GM19372 (cell line): ENCODE data around the gene DISP3.

Experiments used
- ATAC-seq: cut with Tn5 transposase; IDR thresholded peaks from one replicate; pipeline ENCODE4 v1.9.1; 2021; ENCODE audit warnings: mild to moderate bottlenecking, low read depth, moderate library complexity; ENCODE audit not compliant: unreplicated experiment

DISP3 gene

DNA sequence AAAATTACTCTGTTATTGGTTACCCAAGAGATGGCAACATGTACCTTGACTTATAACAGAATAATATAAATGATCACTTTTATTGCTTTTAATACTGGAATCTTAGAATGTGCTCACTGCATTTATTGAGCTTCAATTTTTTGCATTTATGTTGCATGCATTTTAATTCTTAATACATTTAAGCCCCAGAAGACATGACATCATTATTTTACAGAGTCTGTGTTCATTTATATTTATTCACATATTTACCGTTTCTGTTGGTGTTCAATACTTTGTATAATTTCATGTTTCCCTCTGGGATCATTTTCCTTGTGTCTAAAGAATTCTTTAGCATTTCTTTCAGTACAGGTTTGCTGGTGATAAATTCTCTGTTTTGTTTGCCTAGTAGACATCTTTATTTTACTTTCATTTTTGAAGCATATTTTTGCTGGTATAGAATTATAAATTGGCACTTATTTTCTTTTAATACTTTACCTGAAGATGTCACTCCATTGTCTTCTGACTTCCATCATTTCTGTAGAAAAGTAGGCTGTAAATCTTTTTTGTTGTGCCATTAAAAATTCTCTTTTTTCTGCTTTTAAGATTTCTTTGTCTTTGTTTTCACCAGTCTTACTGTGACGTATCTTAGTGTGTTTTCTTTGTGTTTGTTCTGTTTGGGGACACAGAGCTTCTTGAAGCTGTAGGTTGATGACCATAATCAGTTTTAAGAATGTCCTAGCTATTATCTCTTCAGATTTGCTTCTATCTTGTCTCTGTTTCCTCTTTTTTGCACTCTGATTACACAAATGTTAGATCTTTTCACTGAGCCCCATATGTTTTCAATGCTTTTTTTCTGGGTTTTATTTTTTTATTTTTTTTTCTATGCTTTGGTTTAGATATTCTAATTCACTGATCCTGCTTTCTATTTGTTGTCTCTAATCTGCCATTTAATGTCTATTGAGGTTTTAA lies 26.9 kb downstream of the DISP3 start:
- ATAC-seq: no peak

DNA sequence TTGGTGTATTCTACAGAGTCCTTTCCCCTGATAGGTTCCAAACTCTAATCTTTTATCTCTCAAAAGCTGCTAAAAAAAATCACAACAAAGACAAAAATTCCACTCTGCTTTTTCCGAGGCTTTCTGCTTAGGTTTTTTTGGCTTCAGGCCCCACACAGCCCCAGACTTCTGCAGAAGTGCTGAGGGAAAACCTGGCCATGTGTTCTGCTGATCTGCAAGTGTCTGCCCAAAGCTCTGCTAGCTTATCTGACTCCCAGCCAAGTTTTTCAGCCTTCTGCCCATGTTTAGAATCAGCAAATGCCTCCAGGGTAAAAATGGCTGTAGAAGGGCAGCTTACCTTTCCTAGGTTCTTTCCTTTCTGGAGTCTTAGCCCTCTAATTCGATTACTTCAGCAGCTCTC lies 28.4 kb downstream of the DISP3 start:
- no peak for ATAC-seq

DNA sequence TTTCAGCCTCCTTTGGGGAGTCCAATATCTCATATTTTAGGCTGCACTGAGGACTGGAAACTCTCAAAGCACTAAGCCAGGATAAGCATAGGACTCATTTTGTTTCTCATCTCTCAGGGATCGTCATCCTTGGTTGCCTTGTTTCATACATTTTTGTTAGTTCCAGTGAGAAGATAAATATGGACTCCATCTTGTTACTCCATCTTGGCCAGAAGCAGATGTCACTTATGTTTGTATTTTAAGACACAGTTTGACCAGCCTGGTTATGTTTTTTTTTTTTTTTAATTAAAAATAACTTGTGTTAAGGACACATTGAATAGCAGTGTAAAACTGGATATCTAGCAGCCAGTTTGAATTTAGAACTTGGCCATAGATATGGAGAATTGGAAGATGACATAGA lies 34.7 kb downstream of the DISP3 start:
- no peak for ATAC-seq

DNA sequence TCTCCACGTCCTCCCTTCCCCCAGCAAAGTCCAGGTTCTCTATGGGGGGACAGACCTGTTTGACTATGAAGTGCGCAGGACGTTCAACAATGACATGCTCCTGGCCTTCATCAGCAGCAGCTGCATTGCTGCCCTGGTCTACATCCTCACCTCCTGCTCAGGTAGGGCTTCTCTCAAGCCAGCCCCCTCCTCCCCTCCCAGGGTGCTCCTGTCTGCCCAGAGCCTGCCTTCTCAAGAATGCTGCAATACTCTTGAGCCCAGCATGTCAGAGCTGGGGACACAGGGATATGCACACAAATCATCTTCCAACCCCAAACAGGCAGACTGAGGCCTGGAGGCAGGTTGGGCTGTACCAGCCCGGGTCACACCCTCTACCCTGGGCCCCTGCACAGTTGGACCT lies 35.4 kb downstream of the DISP3 start:
- ATAC-seq: no peak

DNA sequence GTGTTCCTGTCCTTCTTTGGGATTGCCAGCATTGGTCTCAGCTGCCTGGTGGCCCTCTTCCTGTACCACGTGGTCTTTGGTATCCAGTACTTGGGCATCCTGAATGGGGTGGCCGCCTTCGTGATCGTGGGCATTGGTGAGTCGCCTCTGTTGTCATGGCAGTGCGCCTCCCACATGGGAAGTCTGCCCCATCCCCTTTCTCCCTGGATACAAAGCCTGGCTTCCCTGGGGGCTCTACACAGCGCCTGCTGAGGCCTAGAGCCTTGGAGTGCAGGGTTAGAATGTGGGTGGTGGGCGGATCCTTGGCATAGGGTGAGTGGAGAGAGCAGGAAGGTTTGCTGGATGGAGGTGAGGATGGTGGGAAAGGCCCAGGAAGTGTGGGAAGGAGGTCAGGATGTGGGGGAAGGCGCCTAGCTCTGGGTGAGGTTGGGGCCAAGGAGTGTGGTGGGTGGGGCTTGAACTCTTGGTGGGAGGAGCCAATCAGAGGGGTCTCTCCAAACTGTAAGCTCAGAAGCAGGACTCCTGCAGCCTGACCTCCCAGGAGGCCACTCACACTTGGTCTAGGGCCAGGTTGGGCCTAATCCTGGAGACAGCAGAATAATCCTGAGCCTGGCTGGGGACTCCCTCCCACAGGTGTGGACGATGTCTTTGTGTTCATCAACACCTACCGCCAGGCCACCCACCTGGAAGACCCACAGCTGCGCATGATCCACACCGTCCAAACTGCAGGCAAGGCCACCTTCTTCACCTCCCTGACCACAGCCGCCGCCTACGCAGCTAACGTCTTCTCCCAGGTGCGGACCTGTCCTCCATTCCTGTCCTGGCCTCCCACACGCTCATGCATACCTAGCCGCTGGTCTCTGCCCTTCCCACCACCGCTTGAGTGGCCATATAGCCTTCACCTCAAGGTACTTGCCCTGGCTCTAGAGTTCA lies 36.7 kb downstream of the DISP3 start:
- ATAC-seq: no peak

DNA sequence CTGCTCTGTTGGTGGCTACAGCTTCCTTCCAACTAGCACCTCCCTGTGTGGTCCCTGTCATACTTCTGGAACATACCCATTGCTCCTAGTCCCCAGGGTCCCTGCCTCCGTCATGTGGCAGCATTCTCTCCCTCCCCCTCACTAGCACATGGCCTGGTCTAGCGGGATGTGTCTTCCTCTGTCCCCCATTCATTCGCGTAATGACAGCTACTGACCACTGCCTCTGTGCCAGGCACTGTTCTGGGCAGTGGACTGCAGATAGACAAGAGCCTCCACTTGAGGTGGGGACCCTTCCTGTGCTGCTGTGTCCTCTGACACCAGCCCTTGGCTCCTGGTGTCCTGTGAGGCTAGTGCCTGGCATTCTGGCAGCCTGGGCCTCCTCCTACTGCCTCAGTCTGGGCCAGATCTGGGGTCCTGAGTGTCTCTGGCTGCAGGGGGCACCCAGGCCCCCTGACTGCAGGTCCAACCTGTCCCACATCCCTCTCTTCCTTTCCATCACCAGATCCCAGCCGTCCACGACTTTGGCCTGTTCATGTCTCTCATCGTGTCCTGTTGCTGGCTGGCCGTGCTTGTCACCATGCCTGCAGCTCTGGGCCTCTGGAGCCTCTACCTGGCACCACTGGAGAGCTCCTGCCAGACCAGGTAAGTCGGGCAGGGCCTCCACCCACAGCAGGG lies 38.1 kb downstream of the DISP3 start:
- no peak for ATAC-seq

DNA sequence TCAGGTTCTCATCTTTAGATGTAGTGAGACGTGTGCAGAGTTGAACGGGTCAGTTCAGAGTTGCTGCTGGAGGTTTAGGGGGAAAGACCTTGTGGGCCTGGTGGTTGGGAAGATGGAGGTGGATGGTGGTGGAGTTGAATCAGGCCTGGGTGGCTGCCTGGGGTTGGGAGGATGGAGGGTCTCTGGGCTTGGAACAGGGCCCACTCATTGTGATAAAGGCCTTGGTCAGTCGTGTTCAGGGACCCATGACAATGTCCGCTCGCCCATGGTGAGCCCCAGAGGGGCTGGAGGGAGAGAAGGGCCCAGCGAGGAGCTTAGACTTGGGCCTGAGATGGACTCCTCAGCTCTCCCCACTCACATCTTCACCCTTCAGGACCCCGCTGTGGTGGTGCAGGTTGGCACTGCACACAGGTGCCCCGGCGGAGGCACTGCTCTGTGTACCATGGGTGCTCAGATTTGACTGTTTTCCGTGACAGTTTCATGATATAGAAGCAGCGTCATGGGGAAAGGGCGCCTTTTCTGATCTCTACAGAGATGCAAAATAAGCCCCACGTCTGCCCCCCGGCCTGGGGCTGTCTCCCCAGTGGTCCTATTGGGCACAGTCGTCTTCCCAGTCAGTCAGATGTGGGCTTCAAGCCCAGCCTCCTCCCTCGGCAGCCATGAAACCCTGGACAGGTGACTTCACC lies 39.2 kb downstream of the DISP3 start:
- no peak for ATAC-seq

DNA sequence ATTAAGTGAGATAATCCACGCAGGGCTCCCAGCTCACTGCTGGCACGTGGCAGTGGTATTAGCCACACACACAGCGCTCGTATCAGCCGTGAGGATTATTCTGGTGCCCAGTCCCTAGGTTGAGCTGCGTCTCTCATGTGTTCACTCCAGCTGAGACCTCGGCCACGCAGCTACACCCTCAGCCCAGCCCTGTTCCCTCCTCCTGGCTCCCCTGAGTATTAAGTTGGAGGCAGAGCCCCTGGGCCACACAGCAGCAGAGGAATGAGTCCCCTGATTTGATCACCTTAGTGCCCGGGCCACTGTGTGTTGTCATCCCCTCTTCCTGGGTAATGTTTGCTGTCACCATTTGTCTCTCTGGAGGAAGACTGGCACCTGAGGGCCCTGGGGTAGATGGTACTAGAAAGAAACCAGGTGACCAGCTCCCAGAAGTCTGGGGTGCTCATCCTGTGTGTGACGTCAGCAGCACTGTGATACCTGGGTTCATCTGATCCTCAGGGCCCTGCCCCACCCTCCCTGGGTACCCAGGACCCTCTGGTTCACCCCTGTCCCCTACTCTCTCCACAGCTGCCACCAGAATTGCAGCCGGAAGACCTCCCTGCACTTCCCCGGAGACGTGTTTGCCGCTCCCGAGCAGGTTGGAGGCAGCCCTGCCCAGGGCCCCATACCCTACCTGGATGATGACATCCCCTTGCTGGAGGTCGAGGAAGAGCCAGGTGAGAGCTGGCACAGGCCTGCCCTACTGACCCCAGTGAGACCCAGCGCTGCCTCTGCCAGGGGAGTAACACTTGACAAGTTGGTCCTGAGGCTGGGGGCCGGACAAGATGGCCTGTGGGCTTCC lies 40.1 kb downstream of the DISP3 start:
- no peak for ATAC-seq

DNA sequence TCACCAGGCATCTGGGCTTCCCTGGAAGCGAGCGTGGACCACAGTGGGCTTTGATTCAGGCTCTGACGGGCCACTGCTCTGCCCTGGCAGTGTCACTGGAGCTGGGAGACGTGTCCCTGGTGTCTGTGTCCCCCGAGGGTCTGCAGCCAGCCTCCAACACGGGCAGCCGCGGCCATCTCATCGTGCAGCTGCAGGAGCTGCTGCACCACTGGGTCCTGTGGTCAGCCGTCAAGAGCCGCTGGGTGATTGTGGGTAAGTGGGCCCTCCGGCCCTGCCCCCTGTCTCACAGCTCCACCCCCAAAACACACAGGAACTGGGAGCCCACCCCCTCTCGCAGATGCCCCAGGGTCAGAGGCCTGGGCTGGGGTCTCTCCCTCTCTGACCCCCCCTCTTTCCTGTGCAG lies 40.7 kb downstream of the DISP3 start:
- ATAC-seq: no peak

DNA sequence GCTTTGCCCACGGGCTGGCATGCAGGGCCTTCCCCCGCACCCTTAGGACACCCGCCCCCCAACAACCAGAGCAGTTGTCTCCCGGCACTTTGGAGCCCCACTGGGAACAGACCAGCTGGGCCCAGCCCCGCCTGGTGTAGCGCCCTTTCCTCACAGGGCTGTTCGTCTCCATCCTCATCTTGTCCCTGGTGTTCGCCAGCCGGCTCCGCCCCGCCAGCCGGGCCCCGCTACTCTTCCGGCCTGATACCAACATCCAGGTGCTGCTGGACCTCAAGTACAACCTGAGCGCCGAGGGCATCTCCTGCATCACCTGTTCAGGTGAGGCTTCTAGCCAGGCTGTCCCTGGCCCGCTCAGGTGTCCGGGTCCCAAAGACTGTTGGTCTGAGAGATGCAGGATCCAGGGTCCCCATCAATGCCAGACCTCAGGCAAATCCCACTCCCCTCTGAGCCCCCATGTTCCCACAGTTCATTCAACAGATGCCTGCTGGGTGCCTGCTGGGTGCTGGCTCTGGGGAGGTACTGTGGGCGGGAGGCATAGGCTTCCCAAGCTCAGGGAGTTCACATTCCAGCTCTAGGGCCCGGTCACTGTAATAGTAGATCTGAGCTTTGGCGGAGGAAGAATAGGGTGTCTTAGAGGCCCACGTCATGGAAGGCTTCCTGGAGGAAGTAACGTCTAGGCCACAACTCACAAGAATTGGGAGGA lies 41.7 kb downstream of the DISP3 start:
- ATAC-seq: no peak

DNA sequence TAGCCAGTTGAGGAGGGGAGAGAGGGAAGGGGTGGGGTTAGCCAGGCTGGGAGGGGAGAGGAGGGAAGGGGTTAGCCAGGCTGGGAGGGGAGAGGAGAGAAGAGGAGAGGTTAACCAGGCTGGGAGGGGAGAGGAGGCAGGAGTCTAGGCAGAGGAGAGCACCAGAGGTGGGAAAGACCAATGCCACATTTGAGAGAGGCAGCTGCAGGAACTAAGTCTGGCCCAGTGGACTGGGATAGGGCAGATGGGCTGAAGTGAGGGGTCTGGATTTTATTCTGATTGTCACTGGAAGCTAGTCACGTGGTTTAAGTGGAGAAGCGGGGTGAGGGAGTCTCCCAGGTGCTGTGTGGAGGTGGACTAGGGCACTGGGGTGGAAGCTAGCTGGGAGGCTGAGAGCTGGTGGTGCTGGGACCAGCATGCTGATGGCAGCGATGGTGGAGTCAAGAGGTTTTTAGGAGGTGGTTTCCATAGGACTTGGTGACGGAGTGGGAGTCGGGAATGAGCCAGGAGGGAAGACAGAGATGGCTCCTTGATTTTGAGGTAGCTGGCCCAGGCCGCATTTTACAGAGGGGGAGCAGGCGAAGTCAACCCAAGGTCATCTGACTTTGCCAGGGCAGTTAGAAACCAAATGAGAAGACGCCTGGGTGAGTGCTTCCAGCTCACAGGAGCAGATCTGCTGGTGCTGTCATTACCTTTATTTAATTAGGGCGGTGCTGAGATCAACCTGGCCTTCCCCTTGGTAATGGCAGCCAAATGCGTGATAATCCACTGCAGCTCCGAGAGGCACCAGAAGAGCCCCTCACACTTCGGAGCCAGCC lies 42.8 kb downstream of the DISP3 start:
- ATAC-seq: no peak

DNA sequence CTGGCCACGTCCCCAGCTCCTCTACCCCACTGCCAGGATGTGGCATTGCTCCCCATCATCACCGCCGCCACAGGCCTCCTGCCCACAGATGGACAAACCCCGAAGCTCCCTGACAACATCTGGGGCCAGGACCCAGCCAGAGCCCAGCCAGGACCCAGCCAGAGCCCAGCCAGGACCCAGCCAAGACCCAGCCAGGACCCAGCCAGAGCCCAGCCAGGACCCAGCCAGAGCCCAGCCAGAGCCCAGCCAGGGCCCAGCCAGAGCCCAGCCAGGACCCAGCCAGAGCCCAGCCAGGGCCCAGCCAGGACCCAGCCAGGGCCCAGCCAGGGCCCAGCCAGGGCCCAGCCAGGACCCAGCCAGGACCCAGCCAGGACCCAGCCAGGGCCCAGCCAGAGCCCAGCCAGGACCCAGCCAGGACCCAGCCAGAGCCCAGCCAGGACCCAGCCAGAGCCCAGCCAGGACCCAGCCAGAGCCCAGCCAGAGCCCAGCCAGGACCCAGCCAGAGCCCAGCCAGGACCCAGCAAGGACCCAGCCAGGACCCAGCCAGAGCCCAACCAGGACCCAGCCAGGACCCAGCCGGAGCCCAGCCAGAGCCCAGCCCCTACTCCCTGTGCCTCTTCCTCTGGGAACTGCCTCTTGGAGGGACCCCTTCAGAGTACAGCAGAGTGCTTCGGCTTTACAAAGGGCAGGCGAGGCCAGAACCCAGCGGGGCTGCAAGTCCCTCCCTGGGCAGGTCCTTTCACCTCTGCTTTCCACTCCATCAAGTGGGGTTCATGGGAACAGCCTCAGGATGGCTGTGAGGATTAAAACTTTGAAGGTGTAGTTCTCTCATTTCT lies 43.7 kb downstream of the DISP3 start:
- no peak for ATAC-seq

DNA sequence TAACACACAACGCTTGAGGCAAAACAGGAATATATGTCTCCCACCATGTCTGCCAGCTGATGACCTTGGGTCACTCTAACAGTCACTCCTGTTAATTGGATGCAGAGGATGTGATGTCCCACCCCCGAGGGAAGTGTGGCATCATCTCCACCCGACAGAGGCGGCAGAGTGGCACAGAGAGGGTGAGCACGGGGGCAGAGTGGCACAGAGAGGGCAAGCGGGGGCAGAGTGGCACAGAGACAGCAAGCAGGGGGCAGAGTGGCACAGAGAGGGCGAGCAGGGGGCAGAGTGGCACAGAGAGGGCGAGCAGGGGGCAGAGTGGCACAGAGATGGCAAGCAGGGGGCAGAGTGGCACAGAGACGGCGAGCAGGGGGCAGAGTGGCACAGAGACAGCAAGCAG lies 44.3 kb downstream of the DISP3 start:
- ATAC-seq: no peak

DNA sequence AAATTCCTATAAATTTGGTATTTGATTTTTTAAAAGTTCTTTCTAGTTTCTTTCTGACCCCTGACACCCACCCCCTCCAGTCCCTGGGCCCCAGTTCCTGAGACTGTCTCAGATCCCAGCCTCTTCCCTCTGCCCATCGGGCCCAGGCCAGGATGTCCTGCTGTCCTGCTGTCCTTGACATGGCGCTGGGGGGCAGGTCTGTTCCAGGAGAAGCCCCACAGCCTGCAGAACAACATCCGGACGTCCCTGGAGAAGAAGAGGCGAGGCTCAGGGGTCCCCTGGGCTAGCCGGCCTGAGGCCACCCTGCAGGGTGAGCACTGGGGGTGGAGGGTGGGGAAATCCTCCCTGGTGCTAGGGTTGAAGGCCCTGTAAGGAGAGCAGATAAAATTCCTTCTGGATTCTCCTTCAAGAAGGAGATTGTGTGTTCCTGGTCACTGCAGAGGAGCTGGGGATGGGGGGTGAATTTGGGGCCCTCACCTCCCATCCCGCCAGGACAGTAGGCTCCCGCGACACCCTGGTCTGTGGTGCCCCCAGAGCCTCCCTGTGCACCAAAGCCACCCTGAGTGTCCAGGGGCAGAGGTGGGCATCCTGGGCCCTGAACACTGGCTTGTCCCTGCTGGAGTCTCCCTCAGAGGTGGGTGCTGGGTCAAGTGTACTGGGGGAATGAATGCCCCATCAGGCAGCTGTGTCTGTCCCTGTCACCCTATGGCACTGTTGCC lies 45.0 kb downstream of the DISP3 start:
- no peak for ATAC-seq

DNA sequence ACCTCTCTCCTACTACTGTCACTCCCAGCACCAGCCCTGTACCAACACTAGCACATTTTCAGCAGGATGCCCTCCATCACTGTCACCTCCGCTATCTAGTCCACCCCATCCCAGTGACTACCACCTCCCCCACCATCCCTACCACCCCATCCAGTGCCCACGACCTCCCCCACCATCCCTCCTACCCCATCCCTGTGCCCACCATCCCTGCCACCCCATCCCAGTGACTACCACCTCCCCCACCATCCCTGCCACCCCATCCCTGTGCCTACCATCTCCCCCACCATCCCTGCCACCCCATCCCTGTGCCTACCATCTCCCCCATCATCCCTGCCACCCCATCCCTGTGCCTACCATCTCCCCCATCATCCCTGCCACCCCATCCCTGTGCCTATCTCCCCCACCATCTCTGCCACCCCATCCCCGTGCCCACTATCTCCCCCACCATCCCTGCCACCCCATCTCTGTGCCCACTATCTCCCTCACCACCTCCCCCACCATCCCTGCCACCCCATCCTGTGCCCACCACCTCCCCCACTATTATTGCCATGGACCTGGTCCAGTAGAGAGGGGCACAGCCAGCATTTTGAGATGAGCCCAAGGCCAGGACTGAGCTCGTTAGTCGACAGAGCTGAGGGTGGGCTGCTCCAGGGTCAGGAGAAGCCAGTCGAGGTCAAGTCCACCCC lies 45.7 kb downstream of the DISP3 start:
- no peak for ATAC-seq

DNA sequence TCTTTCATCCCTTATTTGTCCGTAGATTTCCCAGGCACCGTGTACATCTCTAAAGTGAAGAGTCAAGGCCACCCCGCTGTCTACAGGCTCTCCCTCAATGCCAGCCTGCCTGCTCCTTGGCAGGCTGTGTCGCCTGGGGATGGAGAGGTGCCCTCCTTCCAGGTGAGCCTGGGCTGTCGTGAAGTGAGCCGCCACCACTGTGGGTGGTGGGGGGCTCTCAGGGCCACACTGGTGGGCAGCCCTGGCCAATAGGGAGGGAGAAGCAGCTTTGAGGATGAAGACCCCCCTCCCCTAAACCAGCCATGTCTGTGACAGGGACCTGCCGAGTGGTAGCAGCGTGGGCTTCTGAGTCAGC lies 46.2 kb downstream of the DISP3 start:
- ATAC-seq: no peak
